GM13977 (cell line): Measurements from ENCODE around the gene DPY30.
A peak's percentile ranks its signal among the peaks of the same experiment; 100 is the strongest.
"Not testable (repeated sequence)": the region's sequence is repeated elsewhere in the genome, so short reads cannot be mapped to it uniquely, and the experiment has no call there.

ENCODE experiments used
- DNase-seq: peaks from one replicate; pipeline ENCODE4 v3.0.0; 2012; ENCODE audit warnings: low spot score
- in situ Hi-C: fragments of 300-500 bp; cut with MboI; formaldehyde crosslinking; loops from one replicate; pipeline ENCODE4 v1.12.0; 2022; ENCODE audit warnings: low sequenced_read_pairs, low pct_unique_long_range_greater_than_20kb, mixed read lengths, inconsistent platforms; ENCODE audit not compliant: unreplicated experiment
- TF ChIP-seq, protein P1 (sequence below): IDR thresholded peaks from 2 replicates; pipeline ENCODE4 v1.5.1; 2012; ENCODE audit warnings: mild to moderate bottlenecking, control low read depth; ENCODE audit not compliant: insufficient read depth; ENCODE audit errors: extremely low read depth, missing control alignments

The DPY30 gene

DNA sequence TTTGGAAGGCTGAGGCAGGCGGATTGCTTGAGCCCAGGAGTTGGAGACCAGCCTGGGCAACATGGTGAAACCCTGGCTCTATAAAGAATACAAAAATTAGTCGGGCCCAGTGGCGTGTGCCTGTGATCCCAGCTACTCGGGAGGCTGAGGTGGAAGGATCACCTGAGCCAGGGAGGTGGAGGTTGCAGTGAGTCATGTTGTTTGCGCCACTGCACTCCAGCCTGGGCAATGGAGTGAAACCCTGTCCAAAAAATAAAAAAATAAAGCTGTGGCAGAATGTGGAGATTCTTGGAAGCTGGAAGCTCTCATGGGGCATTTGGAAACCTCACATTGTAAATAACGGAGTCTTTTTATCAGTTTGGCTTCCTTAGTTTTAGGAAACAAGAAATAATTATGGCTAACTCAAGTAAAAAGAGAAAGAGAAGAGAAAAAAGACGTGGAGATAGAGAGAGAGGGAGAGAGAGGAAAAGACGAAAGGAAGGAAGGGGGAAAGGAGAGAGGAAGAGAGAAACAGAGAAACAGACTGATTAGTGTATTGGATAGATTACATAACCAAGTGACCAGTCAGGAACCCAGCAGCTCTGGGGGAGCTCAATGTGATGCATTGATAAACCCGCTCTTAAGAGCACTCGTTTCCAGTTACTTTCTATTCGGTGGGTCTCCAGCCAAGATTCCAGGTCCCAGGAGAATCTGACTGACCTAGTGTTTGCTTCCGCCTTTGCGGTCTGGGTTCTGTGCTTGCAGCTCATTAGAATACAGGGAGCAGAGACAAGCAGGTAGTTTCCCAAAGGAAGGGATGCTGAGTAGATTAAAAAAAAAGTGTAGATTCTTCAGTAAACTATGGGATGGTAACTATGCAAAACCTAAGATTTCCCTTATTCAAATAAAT lies 22.6 kb upstream of the DPY30 start:
- TF ChIP-seq, protein P1, sequence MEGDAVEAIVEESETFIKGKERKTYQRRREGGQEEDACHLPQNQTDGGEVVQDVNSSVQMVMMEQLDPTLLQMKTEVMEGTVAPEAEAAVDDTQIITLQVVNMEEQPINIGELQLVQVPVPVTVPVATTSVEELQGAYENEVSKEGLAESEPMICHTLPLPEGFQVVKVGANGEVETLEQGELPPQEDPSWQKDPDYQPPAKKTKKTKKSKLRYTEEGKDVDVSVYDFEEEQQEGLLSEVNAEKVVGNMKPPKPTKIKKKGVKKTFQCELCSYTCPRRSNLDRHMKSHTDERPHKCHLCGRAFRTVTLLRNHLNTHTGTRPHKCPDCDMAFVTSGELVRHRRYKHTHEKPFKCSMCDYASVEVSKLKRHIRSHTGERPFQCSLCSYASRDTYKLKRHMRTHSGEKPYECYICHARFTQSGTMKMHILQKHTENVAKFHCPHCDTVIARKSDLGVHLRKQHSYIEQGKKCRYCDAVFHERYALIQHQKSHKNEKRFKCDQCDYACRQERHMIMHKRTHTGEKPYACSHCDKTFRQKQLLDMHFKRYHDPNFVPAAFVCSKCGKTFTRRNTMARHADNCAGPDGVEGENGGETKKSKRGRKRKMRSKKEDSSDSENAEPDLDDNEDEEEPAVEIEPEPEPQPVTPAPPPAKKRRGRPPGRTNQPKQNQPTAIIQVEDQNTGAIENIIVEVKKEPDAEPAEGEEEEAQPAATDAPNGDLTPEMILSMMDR, result no peak
- in situ Hi-C loops, result no loop called here
- DNase-seq, result peak; percentile 38

DNA sequence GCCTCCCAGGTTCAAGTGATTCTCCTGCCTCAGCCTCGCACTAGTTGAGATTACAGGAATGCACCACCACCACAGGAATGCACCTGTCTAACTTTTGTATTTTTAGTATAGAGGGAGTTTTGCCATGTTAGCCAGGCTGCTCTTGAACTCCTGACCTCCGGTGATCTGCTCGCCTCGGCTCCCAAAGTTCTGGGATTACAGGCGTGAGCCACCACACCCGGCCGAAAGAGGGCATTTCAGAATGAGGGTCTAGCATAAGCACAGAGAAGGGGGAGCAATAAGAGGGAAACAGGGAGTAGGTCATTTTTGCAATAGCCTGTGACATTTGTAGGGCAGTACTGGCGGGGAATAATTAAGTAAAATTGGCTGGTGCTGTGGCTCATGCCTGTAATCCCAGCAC lies 21.8 kb upstream of the DPY30 start:
- TF ChIP-seq, protein P1, result no peak
- DNase-seq, result no peak
- in situ Hi-C loops, result no loop called here

DNA sequence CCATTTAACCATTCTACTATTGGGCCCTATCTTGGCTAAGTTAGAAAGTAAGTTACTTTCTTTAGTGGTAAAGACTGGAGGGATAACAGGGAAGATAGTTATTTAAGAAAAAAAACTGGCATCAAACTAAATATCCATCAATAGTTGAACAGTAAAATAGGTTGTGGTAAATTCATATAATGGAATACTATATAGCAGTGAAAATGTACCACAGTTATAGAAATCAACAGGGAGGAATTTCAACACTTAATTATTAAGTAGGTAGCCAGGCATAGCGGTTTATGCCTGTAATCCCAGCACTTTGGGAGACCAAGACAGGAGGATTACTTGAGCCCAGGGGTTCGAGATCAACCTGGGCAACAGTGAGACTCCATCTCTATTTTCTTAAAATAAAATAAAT lies 20.7 kb upstream of the DPY30 start:
- TF ChIP-seq, protein P1, result no peak
- in situ Hi-C loops, result no loop called here
- DNase-seq, result no peak

DNA sequence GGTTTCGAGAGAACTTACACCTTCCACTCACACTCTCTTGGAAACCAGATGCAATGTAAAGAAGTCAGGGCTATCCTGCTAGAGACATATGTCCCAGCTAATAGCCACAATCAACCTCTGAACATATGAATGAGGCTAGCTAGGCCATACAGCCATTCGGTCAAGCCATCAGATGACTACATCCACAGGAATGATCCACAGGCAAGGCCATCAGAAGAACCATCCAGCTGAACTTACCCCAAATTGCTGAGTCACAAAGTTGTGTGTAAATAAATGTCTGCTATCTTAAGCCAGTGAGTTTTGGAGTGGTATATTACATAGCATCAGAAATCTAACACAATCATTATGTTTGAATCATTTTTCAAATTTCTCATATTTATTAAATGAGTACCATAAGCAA lies 18.5 kb upstream of the DPY30 start:
- DNase-seq, result no peak
- in situ Hi-C loops, result no loop called here
- TF ChIP-seq, protein P1, result no peak

DNA sequence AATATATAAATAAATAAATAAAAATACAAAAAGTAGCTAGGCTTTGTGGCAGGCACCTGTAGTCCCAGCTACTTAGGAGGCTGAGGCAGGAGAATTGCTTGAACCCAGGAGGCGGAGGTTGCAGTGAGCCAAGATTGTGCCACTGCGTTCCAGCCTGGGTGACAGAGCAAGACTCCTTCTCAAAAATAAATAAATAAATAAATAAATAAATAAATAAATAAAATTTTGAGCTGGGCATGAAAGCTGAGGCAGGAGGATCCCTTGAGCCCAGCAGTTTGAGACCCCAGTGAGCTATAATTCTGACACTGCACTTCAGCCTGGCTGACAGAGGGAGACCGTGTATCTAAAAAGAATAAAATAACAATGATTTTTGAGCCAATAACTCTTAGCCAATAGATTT lies 15.0 kb upstream of the DPY30 start:
- in situ Hi-C loops, DNase-seq: not testable (repeated sequence)

DNA sequence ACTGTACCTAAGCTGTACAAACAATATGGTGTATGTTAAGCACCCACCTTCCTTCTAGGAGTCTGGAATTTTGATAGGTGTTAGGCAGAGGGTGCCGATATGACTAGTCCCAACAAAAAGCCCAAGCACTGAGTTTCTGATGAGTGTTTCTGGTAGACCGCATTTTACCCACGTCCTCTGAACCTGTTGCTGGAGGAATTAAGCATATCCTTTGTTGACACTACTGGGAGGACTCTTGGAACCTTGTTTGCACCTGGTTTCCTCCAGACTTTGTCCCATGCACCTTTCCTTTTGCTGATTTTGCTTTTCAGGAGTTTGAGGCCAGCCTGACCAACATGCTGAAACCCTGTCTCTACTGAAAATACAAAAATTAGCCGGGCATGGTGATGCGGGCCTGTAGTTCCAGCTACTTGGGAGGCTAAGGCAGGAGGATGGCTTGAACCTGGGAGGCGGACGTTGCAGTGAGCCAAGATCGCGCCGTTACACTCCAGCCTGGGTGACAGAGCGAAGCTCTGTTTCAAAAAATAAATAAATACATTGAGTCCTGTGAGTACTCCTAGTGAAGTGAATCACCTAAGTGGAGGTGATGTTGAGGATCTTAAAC lies 12.3 kb upstream of the DPY30 start:
- in situ Hi-C loops, result no loop called here
- no peak for DNase-seq
- TF ChIP-seq, protein P1, result no peak

DNA sequence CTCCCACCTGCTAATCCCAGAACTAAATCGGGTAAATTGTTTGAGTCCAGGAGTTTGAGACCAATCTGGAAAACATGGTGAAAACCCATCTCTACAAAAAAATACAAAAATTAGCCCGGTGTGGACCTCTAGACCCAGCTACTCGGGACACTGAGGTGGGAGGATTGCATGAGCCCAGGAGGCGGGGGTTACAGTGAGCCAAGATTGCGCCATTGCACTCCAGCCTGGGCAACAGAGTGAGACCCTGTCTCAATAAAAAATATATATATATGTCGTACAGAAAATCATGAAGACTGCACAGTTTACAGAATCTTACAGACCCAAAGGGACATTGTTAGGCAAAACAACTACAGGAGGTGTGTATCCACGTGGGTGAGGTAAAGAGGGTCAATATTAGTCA lies 4.0 kb upstream of the DPY30 start:
- TF ChIP-seq, protein P1, result no peak
- in situ Hi-C loops, result no loop called here
- DNase-seq, result no peak

DNA sequence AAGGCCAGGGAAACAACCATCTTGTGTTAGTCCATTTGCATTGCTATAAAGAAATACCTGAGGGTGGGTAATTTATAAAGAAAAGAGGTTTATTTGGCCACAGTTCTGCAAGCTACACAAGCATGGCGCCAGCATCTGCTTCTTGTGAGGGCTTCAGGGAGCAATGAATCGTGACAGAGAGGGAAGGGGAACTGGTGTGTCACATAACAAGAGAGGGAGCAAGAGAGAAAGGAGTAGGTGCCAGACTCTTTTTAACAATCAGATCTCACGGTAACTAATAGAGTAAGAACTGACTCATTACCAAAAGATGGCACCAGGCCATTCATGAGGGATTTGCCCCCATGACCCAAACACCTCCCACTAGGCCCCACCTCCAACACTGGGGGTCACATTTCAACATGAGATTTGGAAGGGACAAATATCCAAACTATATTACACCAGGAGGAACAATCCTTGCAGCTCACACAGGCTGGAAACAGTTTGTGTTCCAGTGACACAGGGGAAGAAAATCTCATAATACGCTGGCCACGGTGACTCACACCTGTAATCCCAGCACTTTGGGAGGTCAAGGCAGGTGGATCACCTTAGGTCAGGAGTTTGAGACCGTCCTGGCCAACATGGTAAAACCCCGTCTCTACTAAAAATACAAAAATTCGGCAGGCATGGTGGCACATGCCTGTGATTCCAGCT lies 5.3 kb downstream of the DPY30 start:
- DNase-seq, in situ Hi-C loops: not testable (repeated sequence)

DNA sequence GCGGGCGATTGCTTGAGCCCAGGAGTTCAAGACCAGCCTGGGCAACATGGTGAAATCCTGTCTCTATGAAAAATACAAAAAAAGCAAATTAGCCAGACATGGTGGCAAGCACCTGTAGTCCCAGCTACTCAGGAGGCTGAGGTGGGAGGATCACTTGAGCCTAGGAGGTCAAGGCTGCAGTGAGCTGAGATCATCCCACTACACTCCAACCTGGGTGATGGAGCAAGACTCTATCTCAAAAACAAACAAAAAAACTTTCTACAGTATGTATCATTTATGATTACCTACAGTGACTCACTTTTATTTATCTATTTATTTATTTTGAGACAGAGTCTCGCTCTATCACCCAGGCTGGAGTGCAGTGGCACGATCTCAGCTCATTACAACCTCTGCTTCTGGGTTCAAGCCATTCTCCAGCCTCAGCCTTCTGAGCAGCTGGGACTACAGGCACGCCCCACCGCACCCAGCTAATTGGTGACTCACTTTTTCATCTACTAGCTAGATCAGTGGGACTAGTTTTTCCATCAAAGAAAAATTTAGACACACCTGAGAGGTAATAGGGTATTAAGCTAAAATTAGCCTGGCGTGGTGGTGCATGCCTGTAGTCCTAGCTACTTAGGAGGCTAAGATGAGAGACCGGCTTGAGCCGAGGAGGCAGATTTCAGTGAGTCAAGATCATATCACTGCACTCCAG lies 20.7 kb downstream of the DPY30 start:
- in situ Hi-C loops, DNase-seq: not testable (repeated sequence)
